Loucy (cell line): ENCODE data around the gene NPBWR2.

ENCODE experiments used
- H2AFZ ChIP-seq: fragments of 200-600 bp; sonication (generic); 2 replicates; pipeline ENCODE4 v1.6.0; 2016; ENCODE audit warnings: antibody characterized with exemption, mild to moderate bottlenecking, low read length, moderate library complexity
- H3F3A ChIP-seq: fragments of 200-600 bp; 2 replicates; pipeline ENCODE4 v1.6.0; 2016; ENCODE audit warnings: antibody characterized with exemption, low read depth, mild to moderate bottlenecking
- H3K27me3 ChIP-seq: fragments of 200-600 bp; sonication (generic); 2 replicates; pipeline ENCODE4 v1.6.1; 2014; ENCODE audit warnings: low read length, mild to moderate bottlenecking; ENCODE audit not compliant: insufficient read depth, poor library complexity, severe bottlenecking
- H3K36me3 ChIP-seq: fragments of 200-600 bp; sonication (generic); 2 replicates; pipeline ENCODE4 v1.6.1; 2016; ENCODE audit warnings: low read length; ENCODE audit not compliant: insufficient read depth
- H3K4me1 ChIP-seq: fragments of 200-600 bp; sonication (generic); 2 replicates; pipeline ENCODE4 v1.5.1; 2014; ENCODE audit warnings: low read length, mild to moderate bottlenecking; ENCODE audit not compliant: insufficient read depth, poor library complexity, severe bottlenecking
- H3K4me2 ChIP-seq: fragments of 200-600 bp; sonication (generic); 2 replicates; pipeline ENCODE4 v1.6.0; 2014; ENCODE audit warnings: antibody characterized with exemption, low read length, low read depth, mild to moderate bottlenecking; ENCODE audit not compliant: poor library complexity, severe bottlenecking
- H3K4me3 ChIP-seq: fragments of 200-600 bp; sonication (generic); 2 replicates; pipeline ENCODE4 v1.5.1; 2014; ENCODE audit warnings: low read length, mild to moderate bottlenecking, mixed read lengths; ENCODE audit not compliant: poor library complexity, severe bottlenecking
- H3K79me2 ChIP-seq: fragments of 200-600 bp; sonication (generic); 2 replicates; pipeline ENCODE4 v1.6.1; 2014; ENCODE audit warnings: low read length; ENCODE audit not compliant: insufficient read depth
- H3K9ac ChIP-seq: fragments of 200-600 bp; sonication (generic); 2 replicates; pipeline ENCODE4 v1.6.0; 2014; ENCODE audit warnings: mild to moderate bottlenecking, low read depth, low read length, moderate library complexity; ENCODE audit not compliant: poor library complexity, severe bottlenecking
- H3K9me2 ChIP-seq: fragments of 200-600 bp; sonication (generic); replicated peaks from 2 replicates; pipeline ENCODE4 v1.6.1; 2016; ENCODE audit warnings: low read depth, low read length, mixed read lengths
- H3K9me3 ChIP-seq: fragments of 200-600 bp; sonication (generic); 2 replicates; pipeline ENCODE4 v1.6.1; 2014; ENCODE audit warnings: mild to moderate bottlenecking, antibody characterized with exemption, low read length, low read depth; ENCODE audit not compliant: insufficient read depth
- H4K20me1 ChIP-seq: fragments of 200-600 bp; sonication (generic); 2 replicates; pipeline ENCODE4 v1.6.0; 2014; ENCODE audit warnings: antibody characterized with exemption, low read length, mild to moderate bottlenecking; ENCODE audit not compliant: insufficient read depth, poor library complexity, severe bottlenecking
- EZH2phosphoT487 ChIP-seq: fragments of 200-600 bp; IDR thresholded peaks from 2 replicates; pipeline ENCODE4 v1.6.1; 2018; ENCODE audit warnings: antibody characterized with exemption, mild to moderate bottlenecking, moderate library complexity, borderline replicate concordance
- TF ChIP-seq, protein P1 (sequence below): fragments of 200-600 bp; sonication (generic); conservative IDR thresholded peaks from 2 replicates; pipeline ENCODE4 v1.5.1; 2014; ENCODE audit warnings: mild to moderate bottlenecking, antibody characterized with exemption, low read length

NPBWR2 gene

DNA sequence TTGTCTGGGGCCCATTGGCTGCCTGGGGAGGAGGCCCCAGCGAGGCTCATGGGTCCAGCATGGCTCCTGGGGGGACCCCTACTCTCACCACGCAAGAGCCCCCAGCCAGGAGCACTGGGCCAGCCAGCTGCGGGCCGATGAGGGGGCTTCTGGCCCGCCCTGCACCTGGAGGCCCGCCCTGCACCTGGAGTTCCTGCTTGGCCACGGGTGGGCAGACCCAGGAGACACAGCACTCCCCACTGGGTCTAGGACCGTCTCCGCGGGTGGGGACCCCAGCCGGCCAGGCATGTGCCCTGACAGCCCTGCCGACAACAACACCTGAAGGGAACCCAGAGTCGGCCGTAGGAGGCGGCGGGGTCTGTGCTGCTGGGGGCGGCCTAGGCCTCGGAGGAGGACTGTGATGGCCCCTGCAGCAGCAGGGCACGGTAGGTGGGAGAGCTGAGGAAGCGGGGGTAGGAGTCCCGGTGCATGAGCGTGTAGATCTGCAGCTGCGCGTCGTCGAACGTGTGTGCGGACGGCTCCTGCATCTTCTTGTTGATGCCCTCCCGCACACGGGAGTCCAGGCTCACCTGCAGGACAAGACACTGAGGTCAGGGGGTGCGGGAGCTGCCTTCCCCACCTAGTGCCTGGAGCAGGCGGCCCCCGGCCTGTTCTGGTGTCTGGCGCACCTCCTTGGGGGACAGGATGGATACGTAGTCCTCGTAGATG lies 33.7 kb downstream of the NPBWR2 start:
- Histone ChIP-seq H3K4me3 (no peak overlapping the region), H2AFZ (no peak overlapping the region), H3K36me3 (no peaks in the 10 kb centered on the region), H3K9me2 (no peaks in the 10 kb centered on the region), H3K79me2 (0 out of 2 replicates have a peak, but pooled peaks cover 11% of the 10 kb centered on the region), H3K4me1 (peaks cover 29% of the 10 kb centered on the region), H3K9me3 (no peaks in the 10 kb centered on the region), H3K9ac (no peak overlapping the region), H3K4me2 (no peak overlapping the region), H3K27me3 (no peaks in the 10 kb centered on the region), H4K20me1 (no peaks in the 10 kb centered on the region), H3F3A (no peaks in the 10 kb centered on the region)
- TF ChIP-seq, protein P1, sequence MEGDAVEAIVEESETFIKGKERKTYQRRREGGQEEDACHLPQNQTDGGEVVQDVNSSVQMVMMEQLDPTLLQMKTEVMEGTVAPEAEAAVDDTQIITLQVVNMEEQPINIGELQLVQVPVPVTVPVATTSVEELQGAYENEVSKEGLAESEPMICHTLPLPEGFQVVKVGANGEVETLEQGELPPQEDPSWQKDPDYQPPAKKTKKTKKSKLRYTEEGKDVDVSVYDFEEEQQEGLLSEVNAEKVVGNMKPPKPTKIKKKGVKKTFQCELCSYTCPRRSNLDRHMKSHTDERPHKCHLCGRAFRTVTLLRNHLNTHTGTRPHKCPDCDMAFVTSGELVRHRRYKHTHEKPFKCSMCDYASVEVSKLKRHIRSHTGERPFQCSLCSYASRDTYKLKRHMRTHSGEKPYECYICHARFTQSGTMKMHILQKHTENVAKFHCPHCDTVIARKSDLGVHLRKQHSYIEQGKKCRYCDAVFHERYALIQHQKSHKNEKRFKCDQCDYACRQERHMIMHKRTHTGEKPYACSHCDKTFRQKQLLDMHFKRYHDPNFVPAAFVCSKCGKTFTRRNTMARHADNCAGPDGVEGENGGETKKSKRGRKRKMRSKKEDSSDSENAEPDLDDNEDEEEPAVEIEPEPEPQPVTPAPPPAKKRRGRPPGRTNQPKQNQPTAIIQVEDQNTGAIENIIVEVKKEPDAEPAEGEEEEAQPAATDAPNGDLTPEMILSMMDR, result no peak
- no peak for TF ChIP-seq EZH2phosphoT487

- Histone ChIP-seq H3F3A (no peaks in the 10 kb centered on the region), H3K4me1 (peaks cover 27% of the 10 kb centered on the region), H3K4me2 (no peak overlapping the region), H2AFZ (no peak overlapping the region), H4K20me1 (no peaks in the 10 kb centered on the region), H3K9me3 (no peaks in the 10 kb centered on the region), H3K4me3 (no peak overlapping the region), H3K9ac (no peak overlapping the region), H3K9me2 (no peaks in the 10 kb centered on the region), H3K79me2 (0 out of 2 replicates have a peak, but pooled peaks cover 6% of the 10 kb centered on the region), H3K36me3 (no peaks in the 10 kb centered on the region), H3K27me3 (no peaks in the 10 kb centered on the region)
- TF ChIP-seq EZH2phosphoT487, result no peak
- TF ChIP-seq, protein P1, result no peak
Observed at GRCh38 chr20:64072498-64073063, 34.8 kb downstream of the NPBWR2 start.

DNA sequence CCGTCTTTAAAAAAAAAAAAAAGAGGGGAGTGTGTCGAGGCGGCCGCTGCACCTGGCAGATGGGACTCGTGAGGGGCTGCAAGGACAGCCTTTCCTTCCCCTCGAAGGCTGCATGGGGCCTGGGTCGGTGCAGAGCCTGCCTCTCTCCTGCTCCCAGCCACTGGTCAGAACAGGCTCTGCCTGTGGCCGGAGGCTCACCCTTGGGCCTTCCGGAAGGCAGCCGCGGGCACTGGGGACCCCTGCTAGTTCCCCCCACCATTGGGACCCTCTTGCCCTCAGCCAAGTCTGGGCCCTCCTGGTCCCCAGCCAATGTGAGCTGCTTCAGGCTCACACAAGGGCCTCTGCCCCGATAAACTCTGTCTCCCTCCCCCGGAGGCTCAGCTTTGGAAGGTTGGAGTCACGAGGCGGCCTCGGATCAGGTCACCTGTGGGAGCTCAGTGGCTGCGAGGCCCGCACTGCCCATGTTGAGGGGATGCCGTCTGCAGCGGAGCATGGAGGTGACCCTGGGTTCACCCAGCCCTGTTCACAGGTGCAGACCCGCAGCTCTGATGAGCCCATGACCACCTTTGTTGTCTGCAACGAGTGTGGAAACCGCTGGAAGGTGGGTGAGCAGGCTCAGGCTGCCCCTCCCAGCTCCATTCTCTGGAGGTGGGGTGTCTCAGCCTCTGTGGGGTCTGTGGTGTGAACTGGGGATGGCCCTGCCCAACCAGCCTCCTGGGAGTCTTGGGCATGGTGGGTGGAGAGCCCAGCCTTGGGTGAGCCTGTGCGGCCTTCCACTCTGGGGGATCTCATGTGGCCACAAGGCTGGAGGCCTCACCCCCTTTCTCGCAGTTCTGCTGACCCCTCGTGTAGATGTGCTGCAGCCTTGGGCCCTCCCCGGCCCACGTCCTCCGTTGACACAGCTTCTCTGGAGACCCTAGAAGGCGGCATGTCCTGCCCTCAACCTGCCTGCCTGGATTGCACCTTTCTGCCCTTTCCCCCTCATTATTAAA lies 35.7 kb downstream of the NPBWR2 start:
- H3K36me3 ChIP-seq, result no peaks in the 10 kb centered on the region
- no peaks in the 10 kb centered on the region for H3K9me3 ChIP-seq
- H3K4me3 ChIP-seq, result no peak overlapping the region
- TF ChIP-seq, protein P1, result no peak
- TF ChIP-seq EZH2phosphoT487, result no peak
- H3K79me2 ChIP-seq, result no peaks in the 10 kb centered on the region
- H2AFZ ChIP-seq, result no peak overlapping the region
- no peaks in the 10 kb centered on the region for H4K20me1 ChIP-seq
- no peaks in the 10 kb centered on the region for H3K27me3 ChIP-seq
- no peaks in the 10 kb centered on the region for H3K9me2 ChIP-seq
- H3F3A ChIP-seq, result no peaks in the 10 kb centered on the region
- peaks cover 27% of the 10 kb centered on the region for H3K4me1 ChIP-seq
- H3K9ac ChIP-seq, result no peak overlapping the region
- no peak overlapping the region for H3K4me2 ChIP-seq
